Posterior vena cava (tissue), 2 donors: ENCODE measurements around the gene DPPA5. TPM values are rescaled to one million over a fixed set of nuclear protein-coding genes. Genes with fewer than 3 reads are reported as not detected.
A peak's percentile ranks its signal among the peaks of the same experiment; 100 is the strongest.
"Not testable (repeated sequence)": the region's sequence is repeated elsewhere in the genome, so short reads cannot be mapped to it uniquely, and the experiment has no call there.

Source experiments
- DNase-seq: peaks from one replicate; pipeline ENCODE4 v3.0.0-alpha.2; 2020; ENCODE audit warnings: low spot score
- intact Hi-C, 2 donors: fragments of 100-400 bp; cut with DNase I; formaldehyde crosslinking; loops; one replicate each; pipeline versions ENCODE4 v1.14.1 to v1.14.2; 2022 to 2023
- long read RNA-seq, 2 donors: library from polyadenylated mRNA; unstranded; transcript quantifications; one replicate each; pipeline ENCODE4 v2.0.0, GENCODE V29; 2020 to 2021
- total RNA-seq, 2 donors: library from RNA; stranded (reverse); fragmentation: NEBNext Ultra II Directional; extraction: Animal tissue kit (Norgen Biotek cat#: 25700); gene quantifications; one replicate each; pipeline ENCODE4 v1.2.1, GENCODE V29; 2021
- donor health status: DM: yes; HTN: yes; CAD: no.
- donor health status: DM: yes; HTN: yes; CAD: no.

The DPPA5 gene, protein sequence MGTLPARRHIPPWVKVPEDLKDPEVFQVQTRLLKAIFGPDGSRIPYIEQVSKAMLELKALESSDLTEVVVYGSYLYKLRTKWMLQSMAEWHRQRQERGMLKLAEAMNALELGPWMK
- total RNA-seq: not detected
- long read RNA-seq, donor 1: 0 reads
- long read RNA-seq, donor 2: 0 reads

DNA sequence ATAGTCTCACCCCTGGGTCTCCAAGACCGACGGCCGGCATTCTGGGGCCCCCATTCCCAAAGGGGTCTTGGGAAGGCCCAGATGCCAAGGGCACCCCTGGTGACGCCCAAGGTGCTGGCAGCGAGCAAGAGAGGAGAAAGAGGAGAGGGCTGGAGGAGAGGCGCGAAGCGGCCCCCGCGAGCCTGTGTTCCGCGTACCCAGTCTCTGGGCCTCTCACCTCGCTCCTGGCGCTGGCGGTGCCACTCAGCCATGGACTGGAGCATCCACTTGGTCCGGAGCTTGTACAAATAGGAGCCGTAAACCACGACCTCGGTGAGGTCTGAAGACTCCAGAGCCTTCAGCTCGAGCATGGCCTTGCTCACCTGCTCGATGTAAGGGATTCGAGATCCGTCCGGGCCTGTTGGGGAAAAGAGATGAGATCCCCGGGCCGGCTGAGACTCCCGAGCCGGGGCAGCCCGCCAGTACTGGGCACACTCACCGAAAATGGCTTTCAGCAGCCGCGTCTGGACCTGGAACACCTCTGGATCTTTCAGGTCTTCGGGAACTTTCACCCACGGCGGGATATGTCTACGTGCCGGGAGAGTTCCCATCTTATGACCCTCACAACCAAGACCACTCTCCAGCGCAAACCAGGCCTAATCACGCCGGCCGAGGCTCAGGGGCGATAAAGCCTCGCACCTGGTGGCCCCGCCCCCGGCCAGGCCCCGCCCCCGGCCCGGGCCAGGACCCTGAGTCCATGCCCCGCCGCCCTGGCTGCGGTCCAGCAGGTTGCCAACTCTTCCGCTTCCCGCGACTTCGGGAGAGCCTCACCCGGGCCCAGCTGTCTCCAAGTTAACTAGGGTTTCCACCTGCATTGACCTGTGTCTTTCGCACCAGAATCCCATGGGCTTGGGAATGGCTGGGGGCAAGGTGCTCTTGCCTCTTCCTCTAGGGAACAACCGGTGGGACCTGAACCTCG, at the start of gene DPPA5:
TSS of gene DPPA5 (minus strand) at position 641 of the 958 bp plus-strand sequence. CDS start at position 590, 51 bp downstream.
- intact Hi-C loops: no loop called here
- DNase-seq: no peak

DNA sequence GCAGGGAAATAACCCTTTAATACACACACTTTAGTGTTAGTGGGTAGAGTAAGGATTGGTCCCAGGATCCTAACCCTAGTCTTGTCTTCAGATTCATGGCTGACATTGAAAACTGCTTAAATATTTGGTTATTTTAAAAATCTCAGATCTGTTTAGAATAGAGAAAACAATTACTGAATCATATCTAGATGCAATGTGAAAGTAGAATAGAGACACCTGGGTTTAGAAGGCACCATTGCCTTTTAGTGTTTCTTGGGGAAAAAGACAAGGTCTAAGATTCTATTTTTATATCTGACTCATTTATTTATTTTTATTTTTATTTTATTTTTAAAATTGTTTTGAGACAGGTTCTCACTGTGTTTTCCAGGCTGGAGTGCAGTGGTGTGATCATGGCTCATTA, 46.6 kb upstream of the DPPA5 start:
- intact Hi-C loops: no loop called here

DNA sequence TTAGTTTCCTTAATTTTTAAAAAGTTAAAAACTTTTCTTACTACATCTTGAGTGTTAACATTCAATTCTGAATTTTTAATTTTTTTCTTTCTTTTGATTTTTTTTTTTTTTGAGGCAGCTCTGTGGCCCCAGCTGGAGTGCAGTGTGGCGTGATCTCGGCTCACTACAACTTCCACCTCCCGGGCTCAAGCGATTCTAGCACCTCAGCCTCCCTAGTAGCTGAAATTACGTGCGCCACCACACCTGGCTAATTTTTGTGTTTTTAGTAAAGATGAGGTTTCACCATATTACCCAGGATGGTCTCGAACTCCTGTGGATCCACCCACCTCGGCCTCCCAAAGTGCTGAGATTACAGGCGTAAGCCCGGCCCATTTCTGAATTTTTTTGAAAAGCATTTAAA, 41.8 kb upstream of the DPPA5 start:
- intact Hi-C loops: no loop called here
- DNase-seq: peak; percentile 26

More for the DNA sequence above, 46.6 kb upstream of the DPPA5 start:
- DNase-seq: no peak

DNA sequence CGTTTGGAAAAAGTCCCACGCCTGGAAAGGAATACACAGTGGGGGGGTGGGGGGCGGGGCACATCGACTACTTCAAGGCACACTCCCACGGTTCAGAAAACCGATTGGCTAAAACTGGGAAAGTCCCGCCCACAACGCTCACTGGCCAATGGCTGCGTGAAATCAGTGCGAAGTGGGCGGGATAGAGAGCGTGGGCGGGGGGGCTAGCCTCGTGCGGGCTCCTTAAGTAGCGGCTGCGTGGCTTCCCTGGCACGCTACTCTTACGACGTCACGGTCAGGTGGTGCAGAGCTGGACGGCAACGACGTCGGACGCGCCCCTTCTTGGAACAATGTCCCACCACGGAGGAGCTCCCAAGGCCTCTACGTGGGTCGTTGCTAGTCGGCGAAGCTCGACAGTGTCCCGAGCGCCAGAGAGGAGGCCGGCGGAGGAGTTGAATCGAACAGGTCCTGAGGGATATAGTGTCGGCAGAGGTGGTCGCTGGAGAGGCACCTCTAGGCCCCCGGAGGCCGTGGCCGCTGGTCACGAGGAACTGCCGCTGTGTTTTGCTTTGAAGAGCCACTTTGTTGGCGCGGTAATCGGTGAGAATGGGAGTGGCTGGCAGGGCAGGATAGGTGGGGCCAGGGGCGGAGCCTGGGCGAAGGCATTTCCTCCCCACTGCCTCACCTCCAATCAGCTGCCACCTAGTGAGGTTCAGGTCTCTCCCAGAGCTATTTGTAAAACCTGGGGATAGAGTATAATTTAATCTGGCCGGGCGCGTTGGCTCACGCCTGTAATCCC, 40.7 kb upstream of the DPPA5 start, which contains the start of gene DDX43:
TSS of gene DDX43 (plus strand) at position 252 of the 778 bp plus-strand sequence. CDS start at position 330, 78 bp downstream.
- intact Hi-C loops: no loop called here
- DNase-seq: peak; percentile 92

DNA sequence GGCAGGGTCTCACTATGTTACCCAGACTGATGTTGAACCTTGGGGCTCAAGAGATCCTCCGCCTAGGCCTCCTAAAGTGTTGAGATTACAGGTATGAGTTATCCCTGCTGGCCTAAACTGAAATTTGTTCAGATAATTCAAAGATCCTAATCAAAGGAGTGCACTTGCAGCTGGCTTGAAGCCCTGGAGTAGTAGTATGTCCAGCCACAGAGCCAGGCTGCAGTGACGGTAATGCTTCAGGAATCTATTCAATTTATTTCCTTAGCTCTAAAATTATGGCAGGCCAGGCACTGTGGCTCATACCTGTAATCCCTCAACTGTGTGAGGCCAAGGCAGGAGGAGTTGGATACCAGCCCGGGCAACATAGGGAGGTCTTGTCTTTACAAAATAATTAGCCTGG, 39.2 kb upstream of the DPPA5 start:
- intact Hi-C loops: no loop called here
- peak; percentile 28 for DNase-seq

DNA sequence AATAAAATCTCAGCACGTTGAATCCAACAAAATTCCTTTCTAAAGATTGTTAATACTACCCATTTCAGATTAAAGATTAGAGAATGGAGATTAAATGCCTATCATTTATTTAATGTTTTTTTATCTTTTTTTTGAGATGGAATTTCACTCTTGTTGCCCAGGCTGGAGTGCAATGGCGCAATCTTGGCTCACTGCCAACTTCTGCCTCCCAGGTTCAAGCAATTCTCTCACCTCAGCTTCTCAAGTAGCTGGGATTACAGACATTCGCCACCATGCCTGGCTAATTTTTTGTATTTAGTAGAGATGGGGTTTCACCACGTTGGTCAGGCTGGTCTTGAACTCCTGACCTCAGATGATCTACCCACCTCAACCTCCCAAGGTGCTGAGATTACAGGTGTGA, 38.1 kb upstream of the DPPA5 start:
- peak; percentile 45 for DNase-seq
- intact Hi-C loops: not testable (repeated sequence)

DNA sequence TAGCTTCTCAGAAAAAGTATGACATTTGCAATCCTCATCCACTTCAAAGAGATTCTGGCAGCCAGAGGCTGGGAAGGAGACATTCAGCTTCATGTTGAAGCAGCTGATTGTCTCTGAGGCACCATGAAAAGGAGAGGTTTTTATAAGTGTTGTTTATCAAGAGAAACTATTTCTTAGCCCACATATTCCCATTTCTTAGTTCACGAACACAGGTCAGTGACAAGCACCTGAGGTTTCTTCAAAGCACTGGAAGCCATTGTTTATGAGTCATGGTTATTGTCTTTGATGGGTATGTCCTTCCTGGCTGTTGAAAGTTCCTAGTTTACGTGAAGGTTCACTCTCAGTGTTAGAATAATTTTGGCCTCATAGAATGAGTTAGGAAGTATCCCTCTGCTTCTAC, 37.6 kb upstream of the DPPA5 start:
- intact Hi-C loops: no loop called here
- no peak for DNase-seq

DNA sequence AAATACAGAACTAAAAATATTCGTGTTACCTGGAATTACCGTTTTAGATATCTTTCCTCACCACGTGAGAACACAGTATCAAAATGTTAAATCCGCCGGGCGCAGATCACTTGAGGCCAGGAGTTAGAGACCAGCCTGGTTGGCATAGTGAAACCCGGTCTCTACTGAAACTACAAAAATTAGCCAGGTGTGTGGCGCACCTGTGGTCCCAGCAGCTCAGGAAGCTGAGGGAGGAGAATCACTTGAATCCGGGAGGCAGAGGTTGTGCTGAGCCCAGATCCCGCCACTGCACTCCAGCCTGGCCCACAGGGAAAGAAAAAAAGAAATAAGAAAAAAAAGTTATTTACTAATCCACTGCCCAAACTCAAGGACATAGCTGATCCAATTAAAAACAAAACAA, 35.8 kb upstream of the DPPA5 start:
- DNase-seq: peak; percentile 22
- intact Hi-C loops: no loop called here

DNA sequence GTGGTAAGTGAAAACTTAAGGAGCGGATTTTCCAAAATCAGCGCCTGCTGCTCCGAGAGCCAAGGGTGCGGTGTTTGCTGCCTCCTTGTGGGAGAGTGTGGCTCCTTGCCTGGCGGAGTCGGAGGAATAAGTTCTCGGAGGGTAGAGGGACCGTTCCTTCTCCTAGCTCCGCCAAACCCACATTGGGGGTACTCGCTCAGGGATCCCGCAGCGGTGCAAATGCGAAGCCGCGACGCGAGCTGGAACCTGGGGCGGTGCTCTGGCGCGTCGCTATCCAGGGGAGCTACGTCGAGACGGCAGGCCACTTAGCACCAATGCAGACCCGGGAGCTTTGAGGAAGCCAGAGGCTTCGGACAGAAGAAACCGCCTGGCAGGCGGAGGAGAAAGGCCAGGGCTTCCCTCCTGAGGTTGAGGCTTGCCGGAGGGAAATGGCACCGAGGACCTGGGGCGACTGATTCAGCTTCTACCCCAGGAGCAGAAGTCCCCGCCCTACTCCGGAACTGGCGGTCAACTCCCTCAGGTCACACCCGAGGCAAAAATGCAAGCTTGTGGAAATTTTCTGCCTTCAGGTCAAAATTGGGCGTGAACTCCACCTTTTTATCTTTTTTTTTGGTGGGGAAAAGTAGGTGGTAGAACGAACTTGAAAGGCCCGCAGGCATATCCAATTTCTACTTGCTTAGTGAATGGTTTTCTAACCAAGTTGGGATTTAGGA, 34.9 kb upstream of the DPPA5 start:
- DNase-seq: peak; percentile 82
- intact Hi-C loops: no loop called here

DNA sequence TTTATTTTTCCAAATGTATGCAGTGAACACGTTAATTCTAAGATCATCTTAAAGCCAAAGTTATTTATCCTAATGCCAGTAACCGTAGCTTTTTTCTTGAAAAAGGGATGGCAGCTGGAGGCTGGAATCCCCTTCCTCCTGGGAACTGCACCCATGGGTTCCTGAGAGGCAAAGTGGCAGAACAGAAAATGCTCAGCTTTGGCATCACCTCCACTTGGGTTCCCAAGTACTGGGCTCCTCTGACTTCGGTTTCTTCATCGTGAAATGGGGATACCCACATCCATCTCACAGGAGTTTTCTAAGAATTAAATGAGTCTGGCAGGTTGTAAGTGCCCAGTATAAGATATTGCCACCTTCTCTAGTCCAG, 34.3 kb upstream of the DPPA5 start:
- intact Hi-C loops: no loop called here

DNA sequence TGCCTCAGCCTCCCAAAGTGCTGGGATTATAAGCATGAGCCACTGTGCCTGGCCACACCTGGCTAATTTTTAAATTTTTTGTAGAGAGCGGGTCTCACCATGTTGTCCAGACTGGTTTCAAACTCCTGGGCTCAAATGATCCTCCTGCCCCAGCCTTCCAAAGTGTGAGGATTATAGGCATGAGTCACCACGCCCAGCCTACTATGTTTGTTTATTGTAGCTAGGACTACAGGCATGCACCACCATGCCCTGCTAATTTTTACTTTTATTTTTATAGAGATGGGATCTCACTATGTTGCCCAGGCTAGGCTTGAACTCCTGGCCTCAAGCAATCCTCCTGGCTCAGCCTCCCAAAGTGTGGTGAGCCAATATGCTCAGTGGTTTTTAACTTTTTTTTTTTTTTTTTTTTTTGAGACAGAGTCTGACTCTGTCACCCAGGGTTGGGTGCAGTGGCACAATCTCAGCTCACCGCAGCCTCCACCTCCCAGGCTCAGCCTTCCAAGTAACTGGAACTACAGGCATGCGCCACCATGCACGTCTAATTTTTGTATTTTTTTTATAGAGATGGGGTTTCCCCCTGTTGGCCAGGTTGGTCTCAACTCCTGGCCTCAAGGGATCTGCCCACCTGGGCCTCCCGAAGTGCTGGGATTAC, 28.5 kb upstream of the DPPA5 start:
- intact Hi-C loops: no loop called here
- DNase-seq: peak; percentile 36

More for the DNA sequence above, 34.3 kb upstream of the DPPA5 start:
- DNase-seq: no peak

DNA sequence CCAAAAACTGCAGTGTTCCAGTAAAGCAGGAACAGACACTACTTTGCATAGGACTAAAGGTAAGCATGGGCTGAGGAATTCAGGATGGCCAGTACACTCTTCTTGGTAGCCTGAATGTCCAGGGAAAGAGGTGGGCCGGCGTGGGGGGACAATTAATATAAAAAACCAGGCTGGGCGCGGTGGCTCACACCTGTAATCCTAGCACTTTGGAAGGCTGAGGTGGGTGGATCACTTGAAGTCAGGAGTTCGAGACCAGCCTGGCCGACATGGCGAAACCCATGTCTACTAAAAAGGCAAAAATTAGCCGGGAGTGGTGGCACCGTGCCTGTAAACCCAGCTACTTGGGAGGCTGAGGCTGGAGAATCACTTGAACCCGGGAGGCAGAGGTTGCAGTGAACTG, 27.5 kb upstream of the DPPA5 start:
- DNase-seq: peak; percentile 59

DNA sequence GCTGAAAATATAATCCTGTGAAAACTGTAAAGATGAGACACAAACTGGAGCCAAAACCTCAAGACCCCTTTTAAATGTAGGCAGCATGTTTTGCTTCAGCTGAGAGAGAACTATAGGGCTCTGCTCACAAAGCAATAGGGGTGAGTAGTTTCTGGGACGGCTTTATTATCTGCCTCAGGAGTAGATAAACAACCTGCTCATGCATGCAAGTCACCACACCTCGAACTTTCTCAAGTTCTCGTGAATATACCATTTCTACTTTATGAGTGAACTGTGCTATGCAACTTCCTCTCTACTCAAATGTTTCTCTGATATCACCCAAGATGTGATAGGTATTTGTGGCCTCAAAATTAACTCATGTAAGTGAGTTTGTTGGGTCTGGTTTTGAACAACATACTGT, 23.1 kb upstream of the DPPA5 start:
- no peak for DNase-seq

More for the DNA sequence above, 27.5 kb upstream of the DPPA5 start:
- intact Hi-C loops: not testable (repeated sequence)

DNA sequence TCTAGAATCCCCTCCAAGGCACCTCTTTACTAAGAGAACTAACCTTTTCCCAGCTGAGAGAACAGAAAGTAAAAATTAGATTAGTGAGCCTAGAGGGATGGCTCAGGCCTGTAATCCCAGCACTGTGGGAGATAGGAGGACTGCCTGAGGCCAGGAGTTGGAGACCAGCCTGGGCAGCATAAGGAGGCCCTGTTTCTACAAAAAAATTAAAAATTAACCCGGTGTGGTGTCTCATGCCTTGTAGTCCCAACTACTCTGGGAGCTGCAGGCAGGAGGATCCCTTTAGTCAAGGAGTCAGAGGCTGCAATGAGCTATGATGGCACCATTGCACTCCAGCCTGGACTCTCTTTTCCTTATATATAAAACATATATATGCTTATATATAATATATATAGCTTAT, 21.1 kb upstream of the DPPA5 start:
- intact Hi-C loops: no loop called here
- no peak for DNase-seq

More for the DNA sequence above, 23.1 kb upstream of the DPPA5 start:
- intact Hi-C loops: no loop called here

DNA sequence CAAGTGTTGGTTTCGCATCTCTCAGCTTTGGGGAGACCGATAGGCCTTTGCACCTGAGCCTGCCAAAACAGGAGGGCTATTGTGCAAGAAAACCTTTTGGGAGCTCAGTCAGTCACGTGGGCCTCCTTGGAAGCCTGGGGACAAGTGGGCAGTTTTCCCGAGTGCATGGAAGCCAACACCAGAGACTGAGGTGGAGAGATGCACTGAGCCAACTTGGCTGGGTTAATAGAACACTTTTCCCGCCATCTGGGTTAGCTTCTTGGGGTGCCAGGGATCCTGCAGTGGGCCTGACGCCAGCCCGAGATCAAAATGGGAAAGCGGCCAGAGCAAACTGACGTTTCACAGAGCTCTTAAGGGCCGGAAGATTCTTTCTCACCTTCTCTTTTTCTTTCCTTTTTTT, 18.4 kb upstream of the DPPA5 start:
- intact Hi-C loops: no loop called here
- DNase-seq: no peak

DNA sequence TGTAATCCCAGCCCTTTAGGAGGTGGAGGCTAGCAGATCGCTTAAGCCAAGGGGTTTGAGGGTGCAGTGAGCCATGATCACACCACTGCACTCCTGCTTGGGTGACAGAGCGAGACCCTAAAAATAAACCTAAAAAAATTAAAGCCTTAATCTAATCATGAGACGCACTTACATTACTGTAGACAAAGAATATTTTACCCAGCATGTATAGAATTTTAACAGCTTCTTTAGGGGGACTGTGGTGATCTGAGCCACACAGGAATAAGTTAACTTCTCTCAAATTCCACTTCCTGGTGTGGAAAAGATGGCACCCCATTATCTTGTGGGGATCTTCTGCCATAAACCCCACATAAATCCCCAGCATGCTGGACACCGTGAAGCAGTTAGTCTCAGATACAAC, 17.9 kb upstream of the DPPA5 start:
- DNase-seq: no peak
- intact Hi-C loops: no loop called here

DNA sequence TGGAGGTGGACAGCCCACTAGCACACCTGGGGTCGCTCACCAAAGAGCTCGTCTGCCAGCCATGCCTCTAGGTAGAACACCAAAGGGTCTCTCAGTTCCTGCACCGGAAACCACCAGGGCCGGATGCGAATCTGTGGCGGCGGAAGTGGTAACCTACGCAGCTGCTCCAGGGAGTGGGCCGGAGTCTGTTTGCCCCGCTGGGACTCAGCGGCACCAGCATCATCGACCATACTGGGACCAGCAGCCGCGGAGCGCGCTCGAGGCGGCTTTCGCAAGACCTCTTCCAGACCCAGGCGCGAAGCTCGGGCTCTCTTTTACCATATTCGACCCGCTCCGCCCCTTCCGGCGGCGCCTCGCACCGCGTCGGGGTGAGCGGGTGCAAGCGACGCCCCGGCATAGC, 15.5 kb upstream of the DPPA5 start, which contains the start of gene OOEP:
TSS of gene OOEP (minus strand) at position 335 of the 400 bp plus-strand sequence. CDS start at position 230, 105 bp downstream.
- intact Hi-C loops: no loop called here
- no peak for DNase-seq

DNA sequence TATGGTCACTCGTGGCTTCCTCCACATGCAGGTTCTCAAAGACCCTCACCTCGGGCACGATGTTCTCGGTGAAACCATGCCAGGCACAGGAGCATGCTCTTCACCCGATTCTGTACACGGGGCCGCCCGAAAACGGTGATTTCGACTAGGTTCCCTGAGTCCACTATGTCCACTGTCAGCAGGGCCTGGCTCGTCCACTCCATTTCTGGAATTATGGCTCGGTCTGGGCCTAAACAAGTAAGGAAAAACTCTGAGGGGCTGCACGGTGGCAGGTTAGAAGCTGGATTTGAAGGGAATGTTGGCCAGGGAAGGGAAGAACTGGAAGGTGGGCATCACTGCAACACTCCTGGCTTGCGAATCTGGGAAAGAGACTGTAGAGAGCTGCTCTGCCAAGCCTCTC, 15.1 kb upstream of the DPPA5 start:
- DNase-seq: no peak
- intact Hi-C loops: no loop called here

DNA sequence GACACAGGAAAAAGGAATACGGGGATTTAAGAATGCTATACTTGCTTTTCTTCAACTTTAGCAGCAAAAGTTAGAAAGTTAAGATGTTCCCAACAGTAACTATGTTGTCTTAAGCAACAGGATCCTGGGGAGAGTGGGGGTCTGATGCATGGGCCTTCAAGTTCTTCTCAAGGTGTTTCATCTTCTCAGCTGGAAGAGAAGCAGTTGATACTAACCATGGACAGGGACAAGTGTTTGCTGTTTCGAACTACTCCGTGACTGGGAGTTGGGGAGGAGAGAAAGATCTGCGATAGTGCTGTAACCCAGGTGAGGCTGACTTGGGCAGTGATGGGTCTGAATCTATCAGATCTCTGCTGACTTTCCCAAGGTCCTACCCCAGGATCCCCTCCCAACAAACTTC, 14.6 kb upstream of the DPPA5 start:
- intact Hi-C loops: no loop called here

More for the DNA sequence above, 14.6 kb upstream of the DPPA5 start:
- DNase-seq: no peak
